ENCODE measurements around the gene ITSN2. TPM values are rescaled to one million over a fixed set of nuclear protein-coding genes. Genes with fewer than 3 reads are reported as not detected.

The ITSN2 gene
- polyA plus RNA-seq, 1 donor from 2014 or later: 10.6 TPM

- no peaks in the 10 kb centered on the region for H3F3A ChIP-seq (ENCODE audit: insufficient read depth, low read length, poor library complexity, severe bottlenecking)
- TF ChIP-seq SMC3 (conservative IDR thresholded peaks at IDR 0.05; ENCODE audit: poor library complexity): no peak
- no peak for TF ChIP-seq EP300 (conservative IDR thresholded peaks at IDR 0.05; ENCODE audit: poor library complexity, severe bottlenecking)
- TF ChIP-seq REST (IDR thresholded peaks at IDR 0.05; ENCODE audit: borderline replicate concordance): no peak
- no peak for TF ChIP-seq RAD21 (conservative IDR thresholded peaks at IDR 0.05)
- no peak for TF ChIP-seq TAF1 (IDR thresholded peaks at IDR 0.05; ENCODE audit: low read depth)
- H3K9ac ChIP-seq (ENCODE audit: low read length): no peak overlapping the region
- H3K79me2 ChIP-seq (replicated peaks; ENCODE audit: insufficient read depth, low read length): no peaks in the 10 kb centered on the region
- no peak overlapping the region for H3K4me2 ChIP-seq (ENCODE audit: low read length)
- H3K27me3 ChIP-seq (ENCODE audit: insufficient read depth, low read depth, low read length): no peaks in the 10 kb centered on the region
- H3K27ac ChIP-seq (ENCODE audit: low read length): no peak overlapping the region
- no peak overlapping the region for H2AFZ ChIP-seq (ENCODE audit: low read depth, low read length)
- H3K4me3 ChIP-seq (ENCODE audit: low read length): no peak overlapping the region
- H3K9me2 ChIP-seq (ENCODE audit: insufficient read depth, low read length): no peaks in the 10 kb centered on the region
- no peaks in the 10 kb centered on the region for H4K20me1 ChIP-seq (ENCODE audit: insufficient read depth)
- H3K36me3 ChIP-seq (ENCODE audit: insufficient read depth, low read length): no peaks in the 10 kb centered on the region
- no peaks in the 10 kb centered on the region for H3K9me3 ChIP-seq (ENCODE audit: low read length)
Measured at GRCh38 chr2:24259316-24259715, 101.0 kb downstream of the ITSN2 start.

GRCh38 chr2:24258718-24259117 lies 101.6 kb downstream of the ITSN2 start:
- no peak overlapping the region for H3K4me3 ChIP-seq (ENCODE audit: low read length)
- no peaks in the 10 kb centered on the region for H3K27me3 ChIP-seq (ENCODE audit: insufficient read depth, low read depth, low read length)
- H3K36me3 ChIP-seq (ENCODE audit: insufficient read depth, low read length): no peaks in the 10 kb centered on the region
- H3K9me3 ChIP-seq (ENCODE audit: low read length): no peaks in the 10 kb centered on the region
- no peak overlapping the region for H3K27ac ChIP-seq (ENCODE audit: low read length)
- H3K79me2 ChIP-seq (replicated peaks; ENCODE audit: insufficient read depth, low read length): no peaks in the 10 kb centered on the region
- no peak overlapping the region for H2AFZ ChIP-seq (ENCODE audit: low read depth, low read length)
- no peaks in the 10 kb centered on the region for H4K20me1 ChIP-seq (ENCODE audit: insufficient read depth)
- H3K9me2 ChIP-seq (ENCODE audit: insufficient read depth, low read length): no peaks in the 10 kb centered on the region
- no peak overlapping the region for H3K9ac ChIP-seq (ENCODE audit: low read length)
- no peaks in the 10 kb centered on the region for H3F3A ChIP-seq (ENCODE audit: insufficient read depth, low read length, poor library complexity, severe bottlenecking)
- H3K4me2 ChIP-seq (ENCODE audit: low read length): no peak overlapping the region
- TF ChIP-seq RAD21 (conservative IDR thresholded peaks at IDR 0.05): no peak
- TF ChIP-seq SMC3 (conservative IDR thresholded peaks at IDR 0.05; ENCODE audit: poor library complexity): no peak

GRCh38 chr2:24253303-24253919 lies 106.9 kb downstream of the ITSN2 start:
- no peak overlapping the region for H3K27ac ChIP-seq (ENCODE audit: low read length)
- H2AFZ ChIP-seq (ENCODE audit: low read depth, low read length): no peak overlapping the region
- no peaks in the 10 kb centered on the region for H3K9me3 ChIP-seq (ENCODE audit: low read length)
- H3K4me2 ChIP-seq (ENCODE audit: low read length): no peak overlapping the region
- no peak overlapping the region for H3K4me3 ChIP-seq (ENCODE audit: low read length)
- no peak overlapping the region for H3K9ac ChIP-seq (ENCODE audit: low read length)
- TF ChIP-seq RAD21 (conservative IDR thresholded peaks at IDR 0.05): no peak
- no peak for TF ChIP-seq POLR2AphosphoS5 (IDR thresholded peaks at IDR 0.05)
- no peak for TF ChIP-seq REST (IDR thresholded peaks at IDR 0.05; ENCODE audit: borderline replicate concordance)
- no peak for TF ChIP-seq EZH2 (IDR thresholded peaks at IDR 0.05; ENCODE audit: borderline replicate concordance, insufficient read depth, low read length, poor library complexity, severe bottlenecking)
- no peak for TF ChIP-seq SMC3 (conservative IDR thresholded peaks at IDR 0.05; ENCODE audit: poor library complexity)
- no peak for TF ChIP-seq TAF1 (IDR thresholded peaks at IDR 0.05; ENCODE audit: low read depth)
- no peak for TF ChIP-seq MXI1 (conservative IDR thresholded peaks at IDR 0.05; ENCODE audit: poor library complexity, severe bottlenecking)
- no peak for TF ChIP-seq EP300 (conservative IDR thresholded peaks at IDR 0.05; ENCODE audit: poor library complexity, severe bottlenecking)
- no peak for TF ChIP-seq CTCF (IDR thresholded peaks at IDR 0.05; ENCODE audit: poor library complexity, severe bottlenecking)
- no peaks in the 10 kb centered on the region for H3K36me3 ChIP-seq (ENCODE audit: insufficient read depth, low read length)
- H3K79me2 ChIP-seq (replicated peaks; ENCODE audit: insufficient read depth, low read length): no peaks in the 10 kb centered on the region
- no peaks in the 10 kb centered on the region for H3K27me3 ChIP-seq (ENCODE audit: insufficient read depth, low read depth, low read length)
- H3F3A ChIP-seq (ENCODE audit: insufficient read depth, low read length, poor library complexity, severe bottlenecking): no peaks in the 10 kb centered on the region
- no peaks in the 10 kb centered on the region for H4K20me1 ChIP-seq (ENCODE audit: insufficient read depth)
- H3K9me2 ChIP-seq (ENCODE audit: insufficient read depth, low read length): no peaks in the 10 kb centered on the region
